IMR-90 (cell line): Measurements from ENCODE around the gene EFHC2. TPM values are rescaled to one million over a fixed set of nuclear protein-coding genes. Genes with fewer than 3 reads are reported as not detected.

Source experiments
- ATAC-seq: fragments of 200-7000 bp; cut with Tn5 transposase; 2 replicates; pipeline ENCODE4 v1.9.1; 2020; ENCODE audit warnings: low read depth, mild to moderate bottlenecking, moderate library complexity
- BruUV-seq: library from RNA; stranded (reverse); fragments of 400-500 nt; replicated peaks from 2 replicates; lab custom pipeline; 2021; lab: Mats Ljungman, UMichigan
- CTCF ChIA-PET: fragments of 300-600 bp; formaldehyde crosslinking; extraction: SDS; loops from one replicate; lab custom pipeline; 2021; ENCODE audit warnings: antibody characterized with exemption; lab: Yijun Ruan, JAX
- POLR2A ChIA-PET: fragments of 300-600 bp; sonication (Branson Sonifier 250); formaldehyde crosslinking; loops from one replicate; lab custom pipeline; 2022; ENCODE audit warnings: antibody characterized with exemption; ENCODE audit not compliant: unreplicated experiment; lab: Charles Lee
- DNase-seq: peaks from one replicate; pipeline ENCODE4 v3.0.0; 2013
- H2AFZ ChIP-seq: replicated peaks from 2 replicates; pipeline ENCODE3; 2013; ENCODE audit warnings: low read length, mild to moderate bottlenecking; ENCODE audit not compliant: poor library complexity
- H2AK5ac ChIP-seq: 2 replicates; pipeline ENCODE4 v1.6.1; 2013; ENCODE audit warnings: low read depth, low read length, inconsistent platforms
- H2AK9ac ChIP-seq: replicated peaks from 2 replicates; pipeline ENCODE3; 2013; ENCODE audit warnings: mild to moderate bottlenecking, low read depth, low read length, moderate library complexity; ENCODE audit not compliant: poor library complexity
- H2BK120ac ChIP-seq: 2 replicates; pipeline ENCODE4 v1.6.1; 2013; ENCODE audit warnings: low read depth, low read length, inconsistent platforms
- H2BK15ac ChIP-seq: 3 replicates; pipeline ENCODE4 v1.6.1; 2013; ENCODE audit warnings: low read depth, low read length, inconsistent platforms
- H2BK20ac ChIP-seq: 2 replicates; pipeline ENCODE4 v1.6.1; 2013; ENCODE audit warnings: low read depth, mild to moderate bottlenecking, inconsistent platforms, low read length, moderate library complexity
- H2BK5ac ChIP-seq: 2 replicates; pipeline ENCODE4 v1.6.1; 2013; ENCODE audit warnings: mild to moderate bottlenecking, low read depth, low read length, inconsistent platforms; ENCODE audit not compliant: poor library complexity, severe bottlenecking
- H3K14ac ChIP-seq: replicated peaks from 2 replicates; pipeline ENCODE4 v1.6.1; 2013; ENCODE audit warnings: low read depth, low read length, inconsistent platforms
- H3K18ac ChIP-seq: 2 replicates; pipeline ENCODE4 v1.6.1; 2013; ENCODE audit warnings: low read depth, low read length, control low read depth
- H3K23ac ChIP-seq: 2 replicates; pipeline ENCODE4 v1.6.1; 2013; ENCODE audit warnings: low read depth, low read length, inconsistent platforms
- H3K27ac ChIP-seq: 2 replicates; pipeline ENCODE4 v1.5.1; 2013; ENCODE audit warnings: mild to moderate bottlenecking, control low read depth, low read length; ENCODE audit not compliant: insufficient read depth
- H3K27me3 ChIP-seq: 2 replicates; pipeline ENCODE4 v1.6.1; 2013; ENCODE audit warnings: low read length; ENCODE audit not compliant: control insufficient read depth, insufficient read depth
- H3K36me3 ChIP-seq: 2 replicates; pipeline ENCODE4 v1.6.1; 2013; ENCODE audit warnings: low read length, mixed read lengths; ENCODE audit not compliant: control insufficient read depth, insufficient read depth
- H3K4ac ChIP-seq: 2 replicates; pipeline ENCODE4 v1.6.1; 2013; ENCODE audit warnings: low read depth, low read length, inconsistent platforms
- H3K4me1 ChIP-seq: 2 replicates; pipeline ENCODE4 v1.6.1; 2013; ENCODE audit warnings: low read length, mixed read lengths; ENCODE audit not compliant: control insufficient read depth, insufficient read depth
- H3K4me2 ChIP-seq: 2 replicates; pipeline ENCODE4 v1.6.1; 2013; ENCODE audit warnings: low read depth, mild to moderate bottlenecking, control low read depth, low read length, moderate library complexity
- H3K4me3 ChIP-seq: 2 replicates; pipeline ENCODE4 v1.5.1; 2013; ENCODE audit warnings: low read depth, mild to moderate bottlenecking, control low read depth, low read length, moderate library complexity; ENCODE audit not compliant: insufficient read depth
- H3K56ac ChIP-seq: 2 replicates; pipeline ENCODE4 v1.6.1; 2013; ENCODE audit warnings: low read length, inconsistent platforms; ENCODE audit not compliant: insufficient read depth; ENCODE audit errors: extremely low read depth
- H3K79me1 ChIP-seq, 2 experiments: 2 replicates each; pipeline ENCODE4 v1.6.1; 2013; ENCODE audit warnings: low read length in 2 of 2, inconsistent platforms in 1 of 2, low read depth in 1 of 2
- H3K9ac ChIP-seq: 2 replicates; pipeline ENCODE4 v1.6.1; 2013; ENCODE audit warnings: low read depth, low read length, control low read depth
- H3K9me1 ChIP-seq: 2 replicates; pipeline ENCODE4 v1.6.1; 2013; ENCODE audit warnings: low read length, inconsistent platforms; ENCODE audit not compliant: insufficient read depth
- H3K9me3 ChIP-seq: 2 replicates; pipeline ENCODE4 v1.6.1; 2013; ENCODE audit warnings: low read length; ENCODE audit not compliant: control insufficient read depth, insufficient read depth
- H4K20me1 ChIP-seq: 2 replicates; pipeline ENCODE4 v1.6.1; 2013; ENCODE audit warnings: low read length, inconsistent platforms; ENCODE audit not compliant: insufficient read depth
- H4K5ac ChIP-seq: 2 replicates; pipeline ENCODE4 v1.6.1; 2013; ENCODE audit warnings: mild to moderate bottlenecking, low read depth, low read length, control low read depth
- H4K8ac ChIP-seq, 2 experiments: 2 replicates each; pipeline ENCODE4 v1.6.1; 2013; ENCODE audit warnings: low read depth in 2 of 2, low read length in 2 of 2, control low read depth in 1 of 2, inconsistent platforms in 1 of 2
- H4K91ac ChIP-seq: 2 replicates; pipeline ENCODE4 v1.6.1; 2013; ENCODE audit warnings: low read depth, low read length, inconsistent platforms; ENCODE audit not compliant: insufficient read depth
- CEBPB ChIP-seq: IDR thresholded peaks from 2 replicates; pipeline ENCODE4 v1.6.1; 2012; ENCODE audit warnings: low read depth, low read length, improper control_type of control experiment
- CTCF ChIP-seq: conservative IDR thresholded peaks from 2 replicates; pipeline ENCODE4 v1.5.1; 2012; ENCODE audit warnings: mild to moderate bottlenecking, low read depth, low read length, improper control_type of control experiment
- MXI1 ChIP-seq: IDR thresholded peaks from 2 replicates; pipeline ENCODE4 v1.6.1; 2012; ENCODE audit warnings: low read depth, mild to moderate bottlenecking, low read length, moderate library complexity, borderline replicate concordance
- NFE2L2 ChIP-seq: fragments of 150-350 bp; IDR thresholded peaks from 2 replicates; pipeline ENCODE4 v1.6.1; 2016; ENCODE audit warnings: low read depth, mild to moderate bottlenecking, low read length
- POLR2A ChIP-seq: IDR thresholded peaks from 2 replicates; pipeline ENCODE4 v1.6.1; 2012; ENCODE audit warnings: mild to moderate bottlenecking, low read depth, low read length
- RAD21 ChIP-seq: IDR thresholded peaks from 2 replicates; pipeline ENCODE4 v1.6.1; 2012; ENCODE audit warnings: low read length, improper control_type of control experiment
- RCOR1 ChIP-seq: IDR thresholded peaks from 2 replicates; pipeline ENCODE4 v1.6.1; 2012; ENCODE audit warnings: mild to moderate bottlenecking, low read length, improper control_type of control experiment; ENCODE audit not compliant: insufficient replicate concordance
- SMC3 ChIP-seq: fragments of 150-350 bp; IDR thresholded peaks from 2 replicates; pipeline ENCODE4 v1.6.1; 2016; ENCODE audit warnings: low read depth, mild to moderate bottlenecking, antibody characterized with exemption, low read length, moderate library complexity
- WGBS, 2 experiments: methylation state at CpG; one replicate each; pipeline versions ENCODE4 v1.1.5 to v1.1.7; 2013; ENCODE audit warnings: missing lambda C conversion rate in 2 of 2; ENCODE audit not compliant: insufficient read length in 1 of 2; ENCODE audit errors: extremely low coverage in 2 of 2; 5-methylcytosine and 5-hydroxymethylcytosine counted together
- dilution Hi-C: fragments of 300-500 bp; cut with HindIII; formaldehyde crosslinking; loops from one replicate; pipeline ENCODE4 v1.14.3; 2018; ENCODE audit warnings: low sequenced_read_pairs; ENCODE audit not compliant: unreplicated experiment
- in situ Hi-C: fragments of 300-500 bp; cut with MboI; formaldehyde crosslinking; loops from 3 replicates; pipeline ENCODE4 v1.14.3; 2019; ENCODE audit warnings: low sequenced_read_pairs, inconsistent platforms, mixed read lengths
- intact Hi-C: fragments of 100-400 bp; cut with micrococcal nuclease; formaldehyde crosslinking; loops from 2 replicates; pipeline ENCODE4 v1.10.0; 2022
- polyA plus RNA-seq, 3 experiments: library from polyadenylated mRNA; depleted of rRNA; stranded (reverse); fragments of >200 nt; gene quantifications; 2 replicates each; pipeline ENCODE4 v1.2.3, GENCODE V29; 2012; ENCODE audit warnings: low replicate concordance in 1 of 3
- total RNA-seq: library from RNA; depleted of rRNA; stranded (reverse); fragments of >200 nt; gene quantifications from 2 replicates; pipeline ENCODE4 v1.2.3, GENCODE V29; 2012
- TF ChIP-seq, protein P1 (sequence below): fragments of 150-350 bp; IDR thresholded peaks from 2 replicates; pipeline ENCODE4 v1.6.1; 2017; ENCODE audit warnings: mild to moderate bottlenecking, antibody characterized with exemption, low read length, low read depth

EFHC2 gene
- total and polyA plus RNA-seq, 2 of the 4 experiments (the other 2 are of a cell fraction): 0.18 to 0.24 TPM

- intact Hi-C loops: no loop called here
- Histone ChIP-seq H4K5ac (no peak overlapping the region), H3K36me3 (no peaks in the 10 kb centered on the region), H3K27me3 (peaks cover 2% of the 10 kb centered on the region; the same call in 1 of the 2 replicates), H3K9me1 (no peaks in the 10 kb centered on the region), H4K91ac (no peak overlapping the region), H3K79me1 (no peaks in the 10 kb centered on the region), H2AK5ac (no peak overlapping the region), H3K18ac (no peak overlapping the region), H3K9ac (no peak overlapping the region), H3K9me3 (no peaks in the 10 kb centered on the region), H2AK9ac (no peak overlapping the region), H2BK20ac (no peak overlapping the region), H2AFZ (no peak overlapping the region), H4K20me1 (no peaks in the 10 kb centered on the region), H2BK15ac (no peak overlapping the region), H2BK120ac (no peak overlapping the region), H2BK5ac (no peak overlapping the region), H3K4me2 (no peak overlapping the region), H3K23ac (no peak overlapping the region), H3K4me3 (no peak overlapping the region), H3K4ac (no peak overlapping the region), H3K27ac (no peak overlapping the region), H4K8ac (no peak overlapping the region), H3K14ac (no peak overlapping the region), H3K4me1 (no peaks in the 10 kb centered on the region; the same call in 1 of the 2 replicates), H3K56ac (no peak overlapping the region)
- dilution Hi-C loops: no loop called here
- ATAC-seq: no peak
- TF ChIP-seq SMC3: no peak
- no peak for TF ChIP-seq POLR2A
- no peak for TF ChIP-seq NFE2L2
- no peak for TF ChIP-seq CTCF
- TF ChIP-seq MXI1: no peak
- TF ChIP-seq, protein P1, sequence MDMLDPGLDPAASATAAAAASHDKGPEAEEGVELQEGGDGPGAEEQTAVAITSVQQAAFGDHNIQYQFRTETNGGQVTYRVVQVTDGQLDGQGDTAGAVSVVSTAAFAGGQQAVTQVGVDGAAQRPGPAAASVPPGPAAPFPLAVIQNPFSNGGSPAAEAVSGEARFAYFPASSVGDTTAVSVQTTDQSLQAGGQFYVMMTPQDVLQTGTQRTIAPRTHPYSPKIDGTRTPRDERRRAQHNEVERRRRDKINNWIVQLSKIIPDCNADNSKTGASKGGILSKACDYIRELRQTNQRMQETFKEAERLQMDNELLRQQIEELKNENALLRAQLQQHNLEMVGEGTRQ: no peak
- TF ChIP-seq RAD21: no peak
- no peak for TF ChIP-seq CEBPB
- TF ChIP-seq RCOR1: no peak
- WGBS, 2 experiments: no CpG with 5 or more reads among the region's 4 CpGs
- ChIA-PET POLR2A (no interaction called here), CTCF (interaction anchor here (0.7 kb wide), 1 partner anchor 8 kb away, joined by 4 read pairs; no protein-coding TSS in a partner anchor)
- BruUV-seq: no TSS peak
- DNase-seq: no peak
- in situ Hi-C loops: no loop called here
These were observed 41.3 kb upstream of the EFHC2 start for GRCh38 chrX:44384688-44385338.
